GM12873 (cell line): ENCODE results near the gene WDR81.

ENCODE experiments used
- CTCF ChIP-seq: IDR thresholded peaks from 2 replicates; pipeline ENCODE4 v1.5.1; 2012; ENCODE audit warnings: low read depth, mild to moderate bottlenecking, moderate library complexity, low read length, control low read depth; ENCODE audit not compliant: insufficient read depth; ENCODE audit errors: missing control alignments

WDR81 gene

GRCh38 chr17:1724869-1725641, 551 bp downstream of the WDR81 start:
- TF ChIP-seq CTCF = no peak

- no peak for TF ChIP-seq CTCF
Observed at GRCh38 chr17:1725642-1726511, 1.4 kb downstream of the WDR81 start.

DNA sequence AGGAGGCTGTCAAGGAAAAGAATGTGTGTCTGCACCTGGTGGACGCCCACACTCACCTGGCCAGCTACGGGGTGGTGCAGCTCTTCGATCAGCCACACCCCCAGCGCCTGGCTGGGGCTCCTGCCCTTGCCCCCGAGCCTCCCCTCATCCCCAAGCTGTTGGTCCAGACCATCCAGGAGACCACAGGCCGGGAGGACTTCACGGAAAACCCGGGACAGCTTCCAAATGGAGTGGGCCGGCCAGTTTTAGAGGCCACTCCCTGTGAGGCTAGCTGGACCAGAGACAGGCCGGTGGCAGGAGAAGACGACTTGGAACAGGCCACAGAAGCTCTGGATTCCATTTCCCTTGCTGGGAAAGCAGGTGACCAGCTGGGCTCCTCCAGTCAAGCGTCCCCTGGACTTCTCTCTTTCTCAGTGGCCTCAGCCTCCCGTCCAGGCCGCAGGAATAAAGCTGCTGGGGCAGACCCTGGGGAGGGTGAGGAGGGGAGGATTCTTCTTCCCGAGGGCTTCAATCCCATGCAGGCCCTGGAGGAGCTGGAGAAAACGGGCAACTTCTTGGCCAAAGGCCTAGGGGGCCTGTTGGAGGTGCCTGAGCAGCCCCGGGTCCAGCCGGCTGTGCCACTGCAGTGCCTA, 2.2 kb downstream of the WDR81 start:
- TF ChIP-seq CTCF = no peak

DNA sequence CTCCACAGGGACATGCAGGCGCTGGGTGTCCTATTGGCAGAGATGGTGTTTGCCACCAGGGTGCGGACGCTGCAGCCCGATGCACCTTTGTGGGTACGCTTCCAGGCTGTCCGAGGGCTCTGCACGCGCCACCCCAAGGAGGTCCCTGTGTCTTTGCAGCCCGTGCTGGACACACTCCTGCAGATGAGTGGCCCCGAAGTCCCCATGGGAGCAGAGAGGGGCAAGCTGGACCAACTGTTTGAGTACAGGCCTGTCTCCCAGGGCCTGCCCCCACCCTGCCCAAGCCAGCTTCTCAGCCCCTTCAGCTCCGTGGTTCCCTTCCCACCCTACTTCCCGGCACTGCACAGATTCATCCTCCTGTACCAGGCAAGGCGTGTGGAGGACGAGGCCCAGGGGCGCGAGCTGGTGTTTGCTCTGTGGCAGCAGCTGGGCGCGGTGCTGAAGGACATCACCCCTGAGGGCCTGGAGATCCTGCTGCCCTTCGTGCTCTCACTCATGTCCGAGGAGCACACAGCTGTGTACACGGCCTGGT, 2.8 kb downstream of the WDR81 start:
- TF ChIP-seq CTCF = no peak

- TF ChIP-seq CTCF = no peak
Observed at GRCh38 chr17:1727876-1728630, 3.5 kb downstream of the WDR81 start.

- TF ChIP-seq CTCF = no peak
Observed at GRCh38 chr17:1729966-1730325, 5.4 kb downstream of the WDR81 start.
